Activated CD4-positive, alpha-beta T cell treated with anti-CD3 and anti-CD28 coated beads, Interleukin-2, Interleukin-4, amounts not matched to agents 100 ng/mL and 50 ng/mL, durations not matched to agents 16 hours and 8 hours (primary cell): Measurements from ENCODE around the gene NDUFS6.
"Not testable (repeated sequence)": the region's sequence is repeated elsewhere in the genome, so short reads cannot be mapped to it uniquely, and the experiment has no call there.

ENCODE experiments used
- DNase-seq: peaks from one replicate; pipeline ENCODE4 v3.0.0-alpha.2; 2020; ENCODE audit warnings: low spot score

The NDUFS6 gene

GRCh38 chr5:1798589-1798988 lies 2.6 kb upstream of the NDUFS6 start:
- not testable (repeated sequence) for DNase-seq

- no peak for DNase-seq
These were observed 2.1 kb upstream of the NDUFS6 start for GRCh38 chr5:1799110-1799601.

- DNase-seq, result peak; percentile 90
These were observed 1.4 kb upstream of the NDUFS6 start, which contains the start of gene MRPL36 for GRCh38 chr5:1799602-1800471. Gene MRPL36, minus strand, starts transcription at chr5:1799837. Its CDS starts 902 bp downstream, at chr5:1798935.

GRCh38 chr5:1800472-1801221 lies 560 bp upstream of the NDUFS6 start:
- DNase-seq, result peak; percentile 22

DNA sequence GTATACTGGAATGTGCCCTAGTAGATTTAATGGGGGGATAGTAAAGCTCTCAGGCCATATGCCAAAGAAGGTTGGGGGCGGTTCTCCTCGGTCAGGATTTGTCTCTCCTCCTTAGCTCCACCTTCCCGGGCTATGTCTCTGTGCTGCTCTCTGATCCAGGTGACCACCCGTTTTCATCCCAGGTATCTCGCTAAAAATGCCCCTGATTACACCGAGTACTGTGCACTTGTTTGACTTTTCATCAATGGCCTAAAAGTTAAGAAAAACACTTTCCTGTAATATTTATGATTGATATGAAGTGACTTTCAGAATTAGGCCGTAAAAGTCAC lies 724 bp downstream of the NDUFS6 start:
- no peak for DNase-seq

- DNase-seq, result no peak
These were observed 2.0 kb downstream of the NDUFS6 start for GRCh38 chr5:1803192-1803591.

- no peak for DNase-seq
These were observed 2.9 kb downstream of the NDUFS6 start for GRCh38 chr5:1804001-1804690.

DNA sequence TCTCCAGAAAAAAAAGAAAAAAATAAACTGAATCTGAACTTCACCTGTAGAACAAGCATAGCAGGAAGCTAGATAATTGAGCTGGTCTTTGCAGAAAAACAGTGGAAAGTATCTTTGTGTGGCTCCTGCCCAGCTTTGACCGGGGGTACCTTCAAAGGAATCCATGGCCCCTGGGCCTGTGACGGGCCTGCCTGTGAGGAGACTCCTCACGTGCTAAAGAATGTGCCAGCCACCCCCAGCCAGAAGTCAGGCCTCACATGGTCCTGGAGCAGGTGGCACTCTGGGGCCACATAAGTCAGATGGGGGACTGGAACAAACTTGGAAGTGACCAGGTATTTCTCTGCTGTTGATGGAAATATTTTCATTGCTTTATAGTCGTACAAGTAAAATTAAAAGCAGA lies 4.1 kb downstream of the NDUFS6 start:
- no peak for DNase-seq

DNA sequence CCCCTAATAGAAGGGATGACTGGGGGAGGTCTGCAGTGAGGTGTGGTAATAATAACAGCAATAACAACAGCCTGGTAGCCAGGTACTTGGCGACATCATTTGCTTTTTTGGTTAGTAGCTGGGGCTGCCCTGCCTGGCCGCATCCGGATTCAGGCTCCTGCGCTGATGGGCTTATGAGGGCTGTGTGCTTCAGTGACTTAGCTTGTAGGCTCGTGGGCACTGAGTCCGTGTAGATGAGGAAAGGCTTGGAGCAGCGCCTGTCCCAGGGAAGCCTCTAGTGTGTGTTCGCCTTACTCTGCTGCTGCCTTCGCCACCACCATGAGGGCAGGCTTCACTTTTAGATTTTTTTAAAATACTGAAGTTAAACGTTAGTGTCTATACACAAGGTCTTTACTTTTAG lies 4.5 kb downstream of the NDUFS6 start:
- no peak for DNase-seq

GRCh38 chr5:1806199-1806598 lies 5.0 kb downstream of the NDUFS6 start:
- DNase-seq, result no peak

GRCh38 chr5:1806974-1807373 lies 5.8 kb downstream of the NDUFS6 start:
- no peak for DNase-seq

DNA sequence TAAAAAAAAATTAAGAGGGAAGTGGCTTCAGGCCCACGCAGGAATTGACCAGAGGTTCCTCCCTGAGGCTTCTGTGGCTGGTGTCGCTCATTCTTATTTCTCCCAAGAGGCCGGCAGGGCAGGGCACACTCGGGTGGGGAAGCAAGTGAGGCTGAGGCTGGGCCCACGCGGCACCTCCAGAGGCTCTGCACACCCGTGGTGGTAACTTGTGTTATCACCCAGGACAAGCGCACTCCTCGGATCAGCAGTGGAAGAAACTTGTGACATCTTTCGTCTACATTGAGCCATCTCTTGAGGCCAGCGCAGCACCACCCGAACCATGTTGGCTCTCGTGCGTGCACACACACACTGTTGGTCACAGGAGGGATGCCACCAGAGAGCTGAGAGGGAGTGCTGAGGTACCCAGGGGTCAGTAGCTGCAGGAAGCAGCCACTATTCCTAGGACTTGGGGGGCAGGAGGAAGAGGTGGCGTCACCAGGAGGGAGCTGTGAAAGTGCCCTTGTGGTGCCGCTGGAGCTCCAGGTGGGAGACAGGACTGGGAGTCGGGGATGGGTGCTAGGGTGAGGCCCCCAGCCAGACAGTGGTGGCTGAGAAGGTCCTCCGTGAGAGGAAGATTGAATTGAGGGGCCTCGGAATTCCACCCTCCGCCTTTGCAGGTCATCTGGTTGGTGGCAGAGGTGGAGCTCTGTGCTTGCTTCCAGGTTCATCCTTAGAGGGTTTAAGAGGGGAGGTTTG lies 6.4 kb downstream of the NDUFS6 start:
- DNase-seq, result no peak

DNA sequence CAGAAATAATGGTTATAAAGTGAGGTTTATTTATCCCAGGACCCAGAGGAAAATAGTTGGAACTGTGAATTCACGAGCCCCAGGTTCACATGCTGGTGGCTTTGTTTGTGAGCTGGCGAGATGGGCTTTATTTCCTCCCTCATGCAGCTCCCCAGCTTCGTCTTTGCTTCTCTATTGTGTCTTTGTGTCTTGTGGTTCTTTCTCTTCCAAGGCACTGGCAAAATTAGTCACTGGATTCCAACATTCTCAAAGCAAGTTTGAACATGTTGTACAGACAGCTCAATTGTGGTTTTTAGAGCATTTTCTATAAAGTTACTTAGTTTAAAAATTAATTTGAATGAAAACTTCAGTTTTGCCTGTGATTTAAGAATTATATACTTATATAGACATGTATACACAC lies 7.2 kb downstream of the NDUFS6 start:
- no peak for DNase-seq

DNA sequence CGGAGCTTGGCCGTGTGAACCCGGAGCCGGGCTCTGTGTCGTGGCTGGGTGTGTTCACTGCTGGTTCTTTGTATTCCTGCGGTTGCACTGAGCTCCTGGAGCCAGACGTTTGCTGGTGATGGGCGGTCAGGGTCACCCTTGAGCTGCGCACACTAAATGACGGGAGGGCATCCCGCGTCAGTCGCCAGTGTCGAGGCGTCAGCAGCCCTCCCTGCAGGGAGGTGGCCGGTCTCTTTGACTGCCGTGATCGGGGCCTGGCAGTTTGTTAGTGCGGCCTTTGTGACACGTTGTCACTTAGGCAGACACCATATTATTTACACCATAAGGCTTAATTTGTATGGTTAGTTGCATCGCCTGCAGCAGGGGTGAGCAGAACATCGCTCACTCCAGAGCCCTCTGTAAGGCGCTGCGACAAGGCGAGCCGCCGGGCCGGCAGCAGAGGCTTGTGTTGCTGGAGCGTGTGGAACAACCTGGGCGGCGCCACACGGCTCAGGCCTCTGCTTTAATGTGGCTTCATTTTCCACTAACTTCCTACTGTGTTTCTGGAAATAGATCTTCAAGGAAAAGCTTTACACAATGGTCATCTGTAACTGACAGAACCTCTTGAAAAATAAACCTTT lies 8.3 kb downstream of the NDUFS6 start:
- DNase-seq, result no peak

- no peak for DNase-seq
These were observed 9.4 kb downstream of the NDUFS6 start for GRCh38 chr5:1810581-1811101.

- no peak for DNase-seq
These were observed 13.2 kb downstream of the NDUFS6 start for GRCh38 chr5:1814183-1815020.

GRCh38 chr5:1815071-1815786 lies 14.0 kb downstream of the NDUFS6 start:
- DNase-seq, result no peak

DNA sequence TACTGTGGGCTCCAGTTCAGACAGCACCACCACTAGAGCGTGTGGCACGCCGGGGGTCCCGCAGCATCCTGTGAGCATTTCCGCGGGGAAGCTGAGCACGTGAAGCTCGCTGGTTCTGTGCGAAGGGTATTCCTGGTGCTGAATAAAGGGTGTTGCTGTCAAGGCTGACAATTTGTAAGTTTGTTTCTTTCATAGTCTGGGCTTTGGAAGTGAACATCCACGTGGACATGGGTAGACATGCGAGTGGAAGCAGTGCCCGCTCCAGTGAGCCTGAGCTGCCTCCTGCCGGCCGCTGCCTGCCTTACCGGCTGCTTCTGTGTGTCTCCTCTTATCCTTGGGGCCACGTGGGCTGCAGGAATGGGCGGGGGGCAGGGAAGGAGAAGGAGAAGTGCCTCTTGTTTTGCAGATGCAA lies 14.7 kb downstream of the NDUFS6 start:
- no peak for DNase-seq

GRCh38 chr5:1816495-1817089 lies 15.4 kb downstream of the NDUFS6 start:
- DNase-seq, result not testable (repeated sequence)
